Adipose tissue (tissue), 3 donors: Measurements from ENCODE around the gene SRP68. TPM values are rescaled to one million over a fixed set of nuclear protein-coding genes. Genes with fewer than 3 reads are reported as not detected.

Experiments used
- H3K27ac ChIP-seq: one replicate; pipeline ENCODE4 v1.5.1; 2013; ENCODE audit warnings: low read depth, low read length
- WGBS, 3 donors: extraction: QIAGEN DNeasy Blood & Tissue Kit; methylation state at CpG; one replicate each; pipeline ENCODE4 v1.1.7; 2013; 5-methylcytosine and 5-hydroxymethylcytosine counted together
- polyA plus RNA-seq, 3 donors: library from polyadenylated mRNA; stranded (reverse); fragments of 200-250 nt; gene quantifications; one replicate each; pipeline ENCODE4 v1.2.3, GENCODE V29; 2013
- donor health status: healthy with polysubstance abuse.
- donor health status: Bipolar disorder and iron deficiency.
- donor health status: healthy.

The SRP68 gene
- polyA plus RNA-seq, 3 donors = 44.1 to 68.6 (median 49.5) TPM

DNA sequence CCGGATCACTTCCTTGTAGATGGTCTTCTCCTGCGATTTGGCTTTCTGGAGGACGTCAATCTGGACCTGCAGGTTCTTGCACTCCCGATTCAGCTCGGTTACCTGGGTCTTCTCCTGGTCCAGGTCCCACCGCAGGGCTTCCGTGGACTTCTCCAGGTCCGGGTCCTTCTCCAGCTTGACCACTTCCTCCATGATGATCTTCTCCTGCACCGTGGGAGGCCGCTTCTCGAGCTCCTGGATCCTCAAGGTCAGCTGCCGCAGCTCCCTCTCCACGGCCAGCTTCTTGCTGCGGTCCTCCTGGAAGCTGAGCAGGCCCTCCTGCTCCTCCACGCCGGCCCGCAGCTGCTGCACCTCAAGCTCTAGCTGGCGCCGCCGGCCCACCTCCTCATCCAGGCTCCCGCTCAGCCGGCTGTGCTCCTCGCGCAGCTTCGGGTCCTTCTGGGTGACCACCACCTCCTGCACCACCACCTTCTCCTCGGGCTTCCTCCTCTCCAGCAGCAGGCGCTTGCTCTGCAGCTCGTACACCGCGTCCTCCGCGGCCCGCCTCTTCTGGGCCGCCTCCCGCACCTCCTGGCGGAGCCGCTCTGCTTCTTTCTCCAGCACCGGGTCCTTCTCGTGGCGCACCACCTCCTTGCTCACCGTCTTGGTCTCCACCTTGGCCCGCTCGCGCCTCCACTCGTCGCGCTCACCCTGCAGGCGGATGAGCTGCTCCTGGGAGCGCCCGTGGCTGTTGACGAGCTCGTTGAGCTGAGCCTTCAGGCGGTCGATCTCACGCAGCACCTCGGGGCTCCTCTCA lies 63.5 kb downstream of the SRP68 start:
- WGBS, 3 donors = 93 to 95% (median 94%) methylated on average over 56 of the region's 56 CpGs
- H3K27ac ChIP-seq = no peak overlapping the region

DNA sequence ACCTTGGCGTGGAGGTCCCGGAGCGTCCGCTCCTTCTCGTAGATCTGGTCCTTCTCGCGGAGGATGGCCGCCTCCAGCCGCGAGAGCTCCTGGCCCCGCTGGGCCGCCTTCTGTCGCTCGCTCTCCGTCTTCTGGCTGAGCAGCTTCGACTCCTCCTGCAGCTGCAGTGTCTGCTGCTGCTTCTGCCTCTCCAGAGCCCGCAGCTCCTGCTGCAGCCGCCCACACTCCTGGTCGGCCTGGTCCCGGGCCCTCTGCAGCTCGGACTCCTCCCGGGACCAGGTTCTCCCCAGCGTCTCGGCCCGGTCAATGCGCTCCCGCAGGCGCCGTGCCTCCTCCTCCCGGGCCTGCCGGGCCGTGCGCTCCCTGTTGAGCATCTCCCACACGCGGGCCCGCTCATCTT lies 64.1 kb downstream of the SRP68 start:
- H3K27ac ChIP-seq = no peak overlapping the region
- 92 to 95% (median 94%) methylated on average over 36 of the region's 36 CpGs for WGBS, 3 donors

DNA sequence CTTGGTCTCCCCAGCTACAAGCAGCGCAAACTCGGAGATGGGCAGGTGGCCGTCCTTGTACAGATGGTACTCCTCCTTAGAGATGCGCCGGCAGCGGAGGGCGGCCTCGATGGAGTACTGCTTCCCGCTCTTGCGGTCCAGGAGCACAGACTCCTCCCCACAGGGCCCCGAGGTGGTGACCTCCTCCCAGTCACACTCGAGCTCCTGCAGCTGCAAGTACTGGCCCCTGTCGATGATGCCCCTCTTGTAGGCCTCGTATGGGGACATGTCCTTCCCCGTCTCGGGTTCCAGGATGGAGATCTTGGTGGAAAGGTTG lies 64.5 kb downstream of the SRP68 start:
- 86 to 94% (median 90%) methylated on average over 9 to 16 of the region's 16 CpGs for WGBS, 3 donors
- H3K27ac ChIP-seq = no peak overlapping the region

DNA sequence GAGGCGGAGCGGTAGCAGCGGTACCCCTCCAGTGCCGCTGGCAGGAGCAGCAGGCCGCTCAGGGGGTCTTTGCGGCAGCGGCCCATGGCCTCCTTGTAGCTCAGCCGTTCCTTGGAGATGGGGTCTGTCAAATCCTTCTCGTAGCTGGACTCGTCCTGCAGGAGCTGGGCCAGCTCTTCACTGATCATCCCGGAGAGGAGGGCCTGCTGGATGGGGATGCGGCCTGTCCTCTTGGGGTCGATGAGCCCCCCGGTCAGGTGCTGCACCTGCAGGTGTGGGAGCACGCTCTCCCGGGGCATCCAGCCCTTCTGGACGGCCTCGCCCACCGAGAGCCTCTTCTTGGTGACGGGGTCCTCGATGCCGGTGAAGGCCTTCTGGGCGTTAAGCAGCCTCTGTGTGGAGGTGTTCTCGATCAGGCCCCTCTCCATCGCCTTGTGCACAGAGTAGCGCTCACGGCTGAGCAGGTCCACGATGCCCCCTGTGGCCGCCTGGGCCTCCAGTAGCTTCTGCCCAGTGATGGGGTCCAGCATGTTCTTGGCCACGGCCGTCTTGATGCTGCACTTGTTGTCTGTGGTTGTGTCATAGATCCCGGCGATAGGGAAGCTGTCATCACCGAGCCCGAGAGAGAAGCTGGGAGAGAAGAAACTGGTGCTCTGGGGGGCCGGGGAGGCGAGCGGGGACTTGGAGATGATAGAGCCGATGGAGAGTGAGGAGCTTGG lies 65.0 kb downstream of the SRP68 start:
- WGBS, 3 donors = 92 to 93% (median 93%) methylated on average over 37 to 39 of the region's 39 CpGs
- no peak overlapping the region for H3K27ac ChIP-seq

DNA sequence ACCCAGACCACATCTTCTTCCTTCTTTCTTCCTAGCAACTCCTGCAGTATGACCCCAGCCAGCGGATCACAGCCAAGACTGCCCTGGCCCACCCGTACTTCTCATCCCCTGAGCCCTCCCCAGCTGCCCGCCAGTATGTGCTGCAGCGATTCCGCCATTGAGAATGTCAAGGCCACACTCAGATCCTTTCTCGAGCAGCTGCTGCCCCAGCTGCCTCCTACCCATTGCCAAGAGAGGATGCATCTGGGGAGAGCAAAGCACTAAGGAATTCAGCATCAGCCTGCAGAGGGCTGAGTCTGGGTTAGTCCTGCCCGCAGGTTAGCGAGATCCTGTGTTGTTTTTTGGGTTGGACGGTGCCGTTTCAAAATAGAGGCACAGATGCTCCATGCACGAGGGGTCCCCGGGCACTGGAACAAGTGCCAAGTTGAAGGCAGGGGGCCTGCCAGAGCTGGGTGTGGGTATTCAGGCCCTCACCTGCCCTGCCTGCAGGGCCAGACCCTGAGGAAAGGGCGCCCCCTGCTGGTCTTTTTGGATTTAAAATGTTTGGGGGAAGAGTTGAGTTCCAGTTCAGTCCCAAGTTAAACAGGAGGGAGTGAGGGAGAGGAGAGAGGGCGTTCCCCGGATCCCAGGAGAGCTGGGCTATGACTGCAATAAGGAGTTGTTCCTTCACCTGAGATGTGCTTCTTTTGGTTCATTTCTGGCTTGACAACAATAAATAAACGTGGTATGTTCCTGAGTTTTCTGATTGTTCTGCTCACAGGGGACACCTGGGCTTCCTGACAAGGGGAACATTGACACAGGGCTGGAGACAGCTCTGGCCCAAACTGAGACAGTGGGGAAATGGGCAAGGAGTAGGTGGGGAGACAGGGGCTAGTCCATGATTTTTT lies 66.8 kb downstream of the SRP68 start:
- H3K27ac ChIP-seq = no peak overlapping the region
- 44 to 47% (median 45%) methylated on average over 15 to 16 of the region's 16 CpGs for WGBS, 3 donors

DNA sequence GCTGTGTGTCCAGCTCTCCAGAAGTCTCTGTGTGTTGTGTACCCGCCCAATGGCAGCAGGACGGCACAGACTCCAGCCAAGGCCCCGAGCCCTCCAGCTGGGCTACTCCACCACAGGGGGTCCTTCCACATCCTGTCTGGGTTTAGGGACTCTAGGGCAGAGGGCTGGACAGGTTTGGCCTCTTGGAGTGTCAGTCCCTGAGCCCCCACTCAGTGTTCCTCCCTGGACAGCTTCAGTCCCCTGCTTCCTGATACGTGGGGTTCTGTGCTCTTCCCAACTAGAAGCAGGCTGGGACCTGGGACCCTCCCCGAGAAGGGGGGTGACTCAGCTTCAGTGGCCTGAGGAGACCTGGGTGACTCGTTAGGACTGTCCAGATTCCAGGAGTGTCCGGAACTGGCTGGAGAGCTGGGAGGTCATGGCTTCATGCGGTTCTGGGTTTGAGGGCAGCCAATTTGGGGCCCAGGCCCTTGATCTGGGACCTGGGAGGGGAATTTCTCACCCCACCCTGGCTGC lies 67.5 kb downstream of the SRP68 start:
- H3K27ac ChIP-seq = no peak overlapping the region
- 68 to 86% (median 71%) methylated on average over 8 of the region's 8 CpGs for WGBS, 3 donors

DNA sequence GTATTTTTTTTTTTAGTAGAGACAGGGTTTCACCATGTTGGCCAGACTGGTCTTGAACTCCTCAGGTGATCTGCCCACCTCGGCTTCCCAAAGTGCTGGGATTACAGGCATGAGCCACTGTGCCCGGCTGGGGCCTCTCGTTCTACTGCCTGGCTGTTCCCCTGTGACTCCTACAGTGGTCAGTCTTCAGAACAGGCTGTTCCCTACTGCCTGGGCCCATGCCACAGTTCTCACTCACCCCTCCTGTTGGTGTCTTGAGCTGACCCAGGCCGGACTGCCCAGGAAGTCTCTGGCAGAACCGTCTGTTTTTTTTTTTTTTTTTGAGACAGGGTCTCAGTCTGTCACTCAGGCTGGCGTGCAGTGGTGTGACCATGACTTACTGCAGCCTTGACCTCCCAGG lies 68.4 kb downstream of the SRP68 start:
- WGBS, 3 donors = 62 to 79% (median 67%) methylated on average over 6 of the region's 6 CpGs
- no peak overlapping the region for H3K27ac ChIP-seq

DNA sequence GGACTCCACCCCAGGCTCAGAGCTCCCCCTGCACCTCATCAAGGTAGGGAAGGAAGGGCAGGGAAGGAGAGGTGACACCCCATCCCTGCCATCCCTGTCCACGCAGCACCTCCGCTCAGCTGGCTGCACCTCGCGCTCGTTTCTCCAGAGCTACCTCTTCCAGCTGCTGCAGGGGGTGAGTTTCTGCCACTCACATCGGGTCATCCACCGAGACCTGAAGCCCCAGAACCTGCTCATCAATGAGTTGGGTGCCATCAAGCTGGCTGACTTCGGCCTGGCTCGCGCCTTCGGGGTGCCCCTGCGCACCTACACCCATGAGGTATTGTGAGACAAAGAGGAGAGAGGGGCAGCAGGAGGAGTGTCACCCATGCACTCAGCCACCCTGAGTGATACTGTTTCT lies 70.2 kb downstream of the SRP68 start:
- no peak overlapping the region for H3K27ac ChIP-seq
- 97 to 100% (median 97%) methylated on average over 12 of the region's 12 CpGs for WGBS, 3 donors

DNA sequence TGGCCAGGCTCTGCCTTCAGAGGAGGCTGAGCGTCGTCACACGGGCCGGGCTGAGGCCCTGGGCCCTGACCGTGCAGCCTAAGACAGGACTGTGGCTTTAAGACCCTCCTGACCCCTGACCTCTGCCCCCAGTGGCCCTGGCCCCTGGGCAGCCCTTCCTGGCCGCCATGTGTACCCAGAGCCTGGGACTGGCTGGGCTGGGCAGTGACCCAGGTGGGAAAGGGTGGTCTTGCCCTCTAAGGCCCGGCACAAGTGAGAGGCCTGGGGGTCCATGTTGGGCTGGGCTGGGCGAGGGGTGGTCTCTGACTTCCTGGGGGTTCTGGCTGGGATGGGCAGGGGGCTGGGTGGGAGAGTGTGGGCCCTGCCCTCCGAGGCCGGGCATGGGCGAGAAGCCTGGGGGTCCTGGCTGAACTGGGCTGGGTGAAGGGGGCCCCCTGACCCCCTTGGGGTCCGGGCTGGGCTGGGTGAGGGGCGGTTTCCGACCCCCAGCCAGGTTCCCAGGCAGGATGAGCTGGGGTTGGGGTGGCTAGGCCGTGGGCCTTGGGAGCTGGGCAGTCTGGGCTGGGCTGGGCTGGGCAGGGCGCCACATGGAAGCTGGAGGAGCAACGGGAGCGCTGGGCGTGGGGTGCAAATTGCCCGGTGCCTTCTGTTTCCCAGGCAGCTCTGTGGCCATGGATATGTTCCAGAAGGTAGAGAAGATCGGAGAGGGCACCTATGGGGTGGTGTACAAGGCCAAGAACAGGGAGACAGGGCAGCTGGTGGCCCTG lies 71.4 kb downstream of the SRP68 start, which contains the start of gene CDK3:
Gene CDK3 (plus strand): TSS at position 101 of the 767 bp plus-strand sequence. CDS start 571 bp downstream, at position 672.
- WGBS, 3 donors = 73 to 87% (median 87%) methylated on average over 19 to 21 of the region's 21 CpGs
- H3K27ac ChIP-seq = no peak within 1 kb of the TSS

DNA sequence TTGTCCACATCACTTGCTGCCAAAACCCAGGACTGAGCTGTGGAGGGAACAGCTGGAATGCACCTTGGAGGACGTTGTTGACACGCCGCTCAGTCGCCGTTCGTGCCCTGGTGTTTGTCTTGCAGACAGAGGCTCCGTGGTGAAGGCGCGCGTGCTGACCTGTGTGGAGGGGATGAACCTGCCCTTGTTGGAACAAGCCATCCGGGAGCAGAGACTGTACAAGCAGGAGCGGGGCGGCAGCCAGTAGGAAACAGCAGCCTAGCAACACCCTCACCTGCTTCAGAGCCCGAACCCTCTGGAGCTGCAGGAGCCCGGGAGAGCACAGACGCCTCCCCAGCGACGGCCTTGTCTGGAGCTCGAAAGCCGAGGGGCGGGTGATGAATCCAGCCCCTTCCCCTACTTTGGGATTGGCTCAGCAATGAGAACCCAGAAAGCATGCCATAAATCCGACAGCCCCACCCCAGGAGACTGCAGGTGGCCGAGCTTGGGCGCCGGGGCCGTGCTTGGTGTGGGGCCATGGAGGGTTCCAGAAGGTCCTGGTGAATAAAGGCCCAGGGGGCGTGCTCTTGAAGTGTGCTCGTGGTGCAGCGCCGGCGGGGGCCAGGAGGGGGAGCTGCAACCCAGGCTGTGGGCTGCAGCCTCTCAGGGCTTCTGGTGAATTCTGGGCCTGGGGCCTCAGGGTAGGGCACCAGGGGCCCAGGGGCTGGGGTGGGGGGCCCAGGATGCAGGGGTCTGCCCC lies 72.1 kb downstream of the SRP68 start:
- no peak overlapping the region for H3K27ac ChIP-seq
- 64 to 78% (median 71%) methylated on average over 30 to 31 of the region's 31 CpGs for WGBS, 3 donors

DNA sequence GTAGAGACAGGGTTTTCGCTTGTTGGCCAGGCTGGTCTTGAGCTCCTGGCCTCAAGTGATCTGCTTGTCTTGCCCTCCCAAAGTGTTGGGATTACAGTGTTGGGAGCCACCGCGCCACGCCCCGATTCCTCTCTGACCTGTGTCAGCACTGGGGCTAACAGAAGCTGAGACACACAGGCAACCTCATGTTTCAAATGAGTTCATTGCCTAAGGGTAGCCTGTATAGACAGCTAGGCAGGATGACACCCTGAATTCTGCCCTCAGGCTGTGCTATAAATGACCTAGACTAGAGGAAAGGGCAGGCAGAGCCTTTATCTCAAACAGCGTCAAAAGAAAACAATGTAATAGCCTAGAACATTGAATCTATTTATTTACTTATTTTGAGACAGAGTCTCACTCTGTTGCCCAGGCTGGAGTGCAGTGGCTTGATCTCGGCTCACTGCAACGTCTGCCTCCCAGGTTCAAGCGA lies 74.0 kb downstream of the SRP68 start:
- WGBS, 3 donors = 92 to 93% (median 93%) methylated on average over 9 of the region's 9 CpGs
- no peak overlapping the region for H3K27ac ChIP-seq

DNA sequence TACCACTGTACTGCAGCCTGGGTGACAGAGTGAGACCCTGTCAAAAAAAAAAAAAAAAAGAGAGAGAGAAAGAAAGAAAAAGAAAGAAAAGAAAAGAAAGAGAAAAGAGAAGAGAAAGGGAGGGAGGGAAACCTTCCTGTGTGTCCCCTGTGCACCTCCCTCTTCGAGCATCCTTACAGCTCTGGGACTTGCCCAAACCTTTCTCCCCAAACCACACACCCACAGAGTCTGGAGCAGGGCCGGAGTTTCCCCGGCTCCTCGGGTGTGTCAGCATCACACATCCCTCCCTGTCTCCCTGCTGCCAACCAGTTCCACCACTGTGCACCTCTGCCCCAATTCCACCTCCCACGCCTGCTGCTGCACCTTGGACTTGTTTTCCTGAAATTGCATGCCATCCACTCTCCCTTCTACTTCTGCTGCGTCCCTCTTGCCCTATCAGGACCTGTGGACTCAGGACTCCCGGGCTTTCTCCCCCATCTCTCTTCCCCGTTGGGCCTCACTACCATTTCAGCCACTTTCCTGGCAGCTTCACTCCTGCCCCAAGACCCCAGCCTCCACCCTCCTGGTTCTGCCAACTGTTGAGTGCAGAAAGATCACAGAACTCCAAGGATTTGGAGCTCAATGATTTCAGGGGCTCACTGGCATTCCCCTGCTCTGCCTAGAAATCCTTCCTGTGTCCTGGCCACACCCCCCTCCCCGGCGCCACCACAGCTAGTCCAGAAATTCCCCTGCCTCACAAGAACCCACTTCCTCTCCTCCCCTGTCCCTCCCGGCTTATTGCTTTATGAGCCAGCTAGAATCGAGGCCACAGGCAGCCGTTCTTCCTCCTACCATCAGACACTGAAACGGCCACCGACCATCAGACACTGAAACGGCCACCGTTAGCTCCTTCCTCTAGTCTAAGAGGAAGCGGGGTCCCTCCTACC lies 75.4 kb downstream of the SRP68 start:
- H3K27ac ChIP-seq = no peak overlapping the region
- 16 to 67% (median 19%) methylated on average over 18 of the region's 18 CpGs for WGBS, 3 donors

DNA sequence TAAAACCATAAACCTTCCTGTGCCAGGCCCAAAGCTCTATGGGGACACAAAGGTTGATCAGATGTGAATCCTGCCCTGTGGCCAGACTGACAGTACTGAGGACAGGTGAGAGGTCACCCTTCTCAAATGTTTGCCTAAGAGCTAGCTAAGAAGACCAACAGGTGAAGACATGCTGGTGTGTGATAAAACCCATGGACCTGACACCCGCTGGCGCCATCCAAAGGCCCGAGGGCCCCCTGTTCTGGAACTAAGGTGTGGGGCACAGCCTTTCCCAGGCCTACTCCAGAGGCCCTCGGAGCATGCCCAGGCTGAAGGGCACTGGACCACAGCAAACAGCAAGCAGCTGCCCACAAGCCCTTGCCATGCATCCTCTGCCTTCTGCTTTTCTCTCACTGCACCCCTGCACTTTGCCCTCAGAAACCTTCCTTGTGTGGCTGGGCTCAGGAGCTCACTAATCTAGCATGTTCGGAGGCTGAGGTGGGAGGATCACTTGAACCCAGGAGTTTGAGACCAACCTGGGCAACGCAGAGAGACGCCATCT lies 76.9 kb downstream of the SRP68 start:
- WGBS, 3 donors = 87 to 99% (median 97%) methylated on average over 7 of the region's 7 CpGs
- H3K27ac ChIP-seq = no peak overlapping the region

DNA sequence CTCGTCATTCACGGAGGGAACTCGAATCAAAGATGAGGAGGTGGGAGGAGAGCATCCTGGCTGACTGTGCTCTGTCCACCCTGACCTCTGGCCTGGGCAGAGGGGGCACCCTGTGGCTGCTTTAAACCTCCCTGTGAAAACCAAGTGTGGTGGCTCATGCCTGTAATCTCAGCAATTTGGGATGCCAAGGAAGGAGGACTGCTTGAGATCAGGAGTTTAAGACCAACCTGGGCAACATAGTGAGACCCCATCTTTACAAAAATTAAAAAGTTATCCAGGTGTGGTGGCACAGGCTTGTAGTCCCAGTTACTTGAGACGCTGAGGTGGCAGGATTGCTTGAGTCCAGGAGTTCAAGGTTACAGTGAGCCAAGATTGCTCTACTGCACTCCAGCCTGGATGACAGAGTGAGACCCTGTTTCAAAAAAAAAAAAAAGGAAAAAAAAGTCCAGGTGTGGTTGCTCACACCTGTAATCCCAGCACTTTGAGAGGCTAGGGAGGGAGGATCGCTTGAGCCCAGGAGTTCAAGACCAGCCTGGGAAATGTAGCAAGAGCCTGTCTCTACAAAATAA lies 77.4 kb downstream of the SRP68 start:
- H3K27ac ChIP-seq = no peak overlapping the region
- 85 to 96% (median 95%) methylated on average over 5 of the region's 5 CpGs for WGBS, 3 donors

DNA sequence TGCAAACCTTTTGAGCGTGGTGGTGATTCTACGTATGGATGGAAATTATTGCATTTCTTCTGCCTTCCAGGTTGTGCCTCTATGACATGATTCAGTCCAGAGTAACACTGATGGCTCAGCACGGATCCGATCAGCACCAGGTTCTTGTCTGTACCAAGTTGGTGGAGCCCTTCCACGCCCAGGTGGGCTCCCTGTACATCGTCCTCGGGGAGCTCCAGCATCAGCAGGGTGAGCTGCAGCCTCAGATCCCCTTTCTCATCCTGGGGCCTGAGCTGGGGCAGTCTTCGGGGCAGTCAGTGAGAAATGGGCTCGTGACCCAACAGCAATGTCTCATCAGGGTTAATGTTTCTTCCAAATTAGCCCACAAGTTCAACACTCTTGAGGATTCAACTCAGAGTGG lies 80.9 kb downstream of the SRP68 start:
- no peak overlapping the region for H3K27ac ChIP-seq
- 88 to 96% (median 95%) methylated on average over 9 of the region's 9 CpGs for WGBS, 3 donors
